Kidney (tissue), 14 donors: ENCODE results near the gene KRT78. TPM values are rescaled to one million over a fixed set of nuclear protein-coding genes. Genes with fewer than 3 reads are reported as not detected.

Experiments used
- DNase-seq, 5 donors: peaks; one replicate each; pipeline ENCODE4 v3.0.0-alpha.2; 2013 to 2020
- FAIRE-seq: peaks from 2 replicates; lab custom pipeline; 2012; peaks lifted over from hg19 to GRCh38; lab: Jason Lieb, UNC
- H3K27ac ChIP-seq, 2 donors: one replicate each; pipeline ENCODE4 v1.7.0; 2013; ENCODE audit warnings: low read depth in 2 of 2, low read length in 2 of 2, inconsistent platforms in 1 of 2
- H3K27me3 ChIP-seq: one replicate; pipeline ENCODE4 v1.7.1; 2013; ENCODE audit warnings: low read length, inconsistent platforms; ENCODE audit not compliant: control insufficient read depth, insufficient read depth
- H3K36me3 ChIP-seq, 3 donors: one replicate each; pipeline versions ENCODE4 v1.7.0 to v1.7.1; 2013; ENCODE audit warnings: low read length in 3 of 3, control low read depth in 1 of 3, inconsistent platforms in 1 of 3; ENCODE audit not compliant: insufficient read depth in 3 of 3, control insufficient read depth in 2 of 3
- H3K4me1 ChIP-seq, 3 donors: one replicate each; pipeline versions ENCODE4 v1.7.0 to v1.7.1; 2013; ENCODE audit warnings: low read length in 3 of 3, inconsistent platforms in 1 of 3, low read depth in 1 of 3; ENCODE audit not compliant: control insufficient read depth in 2 of 3, insufficient read depth in 2 of 3
- H3K4me3 ChIP-seq, 3 donors: one replicate each; pipeline versions ENCODE4 v1.7.0 to v1.8.1; 2013; ENCODE audit warnings: low read length in 3 of 3, control low read depth in 1 of 3, inconsistent platforms in 1 of 3
- H3K9ac ChIP-seq, 3 donors: one replicate each; pipeline versions ENCODE4 v1.7.0 to v1.7.1; 2013; ENCODE audit warnings: low read length in 3 of 3, control low read depth in 1 of 3, inconsistent platforms in 1 of 3
- H3K9me3 ChIP-seq, 3 donors: one replicate each; pipeline versions ENCODE4 v1.7.0 to v1.7.1; 2013; ENCODE audit warnings: low read length in 3 of 3, control low read depth in 1 of 3, inconsistent platforms in 1 of 3; ENCODE audit not compliant: control insufficient read depth in 2 of 3, insufficient read depth in 1 of 3
- intact Hi-C: fragments of 100-400 bp; cut with DNase I; formaldehyde crosslinking; loops from one replicate; pipeline ENCODE4 v1.11.1; 2022
- polyA plus RNA-seq: library from polyadenylated mRNA; stranded (reverse); fragments of 350-450 nt; fragmentation: Illumina TruSeq; extraction: RNeasy Lipid Tissue Mini Kit (QIAGEN cat#74804); gene quantifications from one replicate; pipeline ENCODE4 v1.2.3, GENCODE V29; 2014; ENCODE audit warnings: low read depth, low replicate concordance; ENCODE audit not compliant: insufficient read depth
- total RNA-seq: library from RNA; stranded (reverse); fragmentation: NEBNext Ultra II Directional; extraction: Animal tissue kit (Norgen Biotek cat#: 25700); gene quantifications from one replicate; pipeline ENCODE4 v1.2.1, GENCODE V29; 2021
- TF ChIP-seq, protein P1 (sequence below): IDR thresholded peaks from 3 replicates; pipeline ENCODE4 v1.5.1; 2012; ENCODE audit warnings: mild to moderate bottlenecking, moderate library complexity, borderline replicate concordance; ENCODE audit not compliant: insufficient read depth; ENCODE audit errors: extremely low read depth
- donor health status: control.
- donor health status: control.
- donor health status: control.
- donor health status: control.
- donor health status: control.
- donor health status: DM: yes; HTN: yes; CAD: no.
- donor health status: Normal renal cell carcinoma (clear cell type).

The KRT78 gene
- total and polyA plus RNA-seq, 2 donors from 2014 or later, result not detected

DNA sequence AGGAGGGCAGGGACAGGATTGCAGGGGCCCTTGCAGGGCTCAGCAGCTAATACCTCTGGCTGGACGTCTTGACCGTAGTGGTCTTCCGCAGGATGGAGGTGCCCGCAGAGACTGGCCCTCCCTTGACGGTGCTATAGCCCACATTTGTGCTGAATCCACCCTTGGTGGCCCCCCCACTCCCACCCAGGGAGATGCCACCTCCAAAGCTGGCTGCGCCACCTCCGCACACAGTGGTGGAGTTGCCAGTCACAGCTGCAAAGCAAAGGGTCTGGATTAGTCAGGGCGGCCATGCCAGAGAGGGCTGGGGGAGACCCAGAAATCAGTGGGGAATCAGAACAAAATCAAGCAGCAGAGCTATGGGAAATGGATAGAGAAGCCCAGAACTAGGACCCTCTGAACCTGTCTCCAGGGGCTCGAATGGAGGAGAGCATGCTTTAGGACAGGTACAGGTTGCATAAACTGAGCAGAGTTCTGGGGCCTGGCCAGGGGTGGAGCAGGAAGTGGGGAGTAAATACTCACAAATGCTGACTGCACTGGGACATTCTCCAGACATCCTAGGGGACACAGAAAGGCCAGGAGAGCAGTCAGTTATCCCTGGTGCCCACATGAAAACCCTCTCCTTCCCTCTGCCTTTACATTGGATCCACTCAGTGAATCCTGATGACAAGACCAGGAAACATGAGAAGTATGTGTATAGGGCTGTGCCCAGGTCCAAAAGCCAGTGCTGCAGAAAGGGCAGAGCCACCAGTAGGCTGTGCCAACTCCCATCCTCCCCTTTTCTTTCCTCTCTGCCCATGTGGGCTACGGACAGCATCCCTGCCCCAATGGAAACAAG lies 26.8 kb downstream of the KRT78 start:
- TF ChIP-seq, protein P1, sequence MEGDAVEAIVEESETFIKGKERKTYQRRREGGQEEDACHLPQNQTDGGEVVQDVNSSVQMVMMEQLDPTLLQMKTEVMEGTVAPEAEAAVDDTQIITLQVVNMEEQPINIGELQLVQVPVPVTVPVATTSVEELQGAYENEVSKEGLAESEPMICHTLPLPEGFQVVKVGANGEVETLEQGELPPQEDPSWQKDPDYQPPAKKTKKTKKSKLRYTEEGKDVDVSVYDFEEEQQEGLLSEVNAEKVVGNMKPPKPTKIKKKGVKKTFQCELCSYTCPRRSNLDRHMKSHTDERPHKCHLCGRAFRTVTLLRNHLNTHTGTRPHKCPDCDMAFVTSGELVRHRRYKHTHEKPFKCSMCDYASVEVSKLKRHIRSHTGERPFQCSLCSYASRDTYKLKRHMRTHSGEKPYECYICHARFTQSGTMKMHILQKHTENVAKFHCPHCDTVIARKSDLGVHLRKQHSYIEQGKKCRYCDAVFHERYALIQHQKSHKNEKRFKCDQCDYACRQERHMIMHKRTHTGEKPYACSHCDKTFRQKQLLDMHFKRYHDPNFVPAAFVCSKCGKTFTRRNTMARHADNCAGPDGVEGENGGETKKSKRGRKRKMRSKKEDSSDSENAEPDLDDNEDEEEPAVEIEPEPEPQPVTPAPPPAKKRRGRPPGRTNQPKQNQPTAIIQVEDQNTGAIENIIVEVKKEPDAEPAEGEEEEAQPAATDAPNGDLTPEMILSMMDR, result no peak
- Histone ChIP-seq H3K36me3 (no peaks in the 10 kb centered on the region), H3K27me3 (no peaks in the 10 kb centered on the region)

DNA sequence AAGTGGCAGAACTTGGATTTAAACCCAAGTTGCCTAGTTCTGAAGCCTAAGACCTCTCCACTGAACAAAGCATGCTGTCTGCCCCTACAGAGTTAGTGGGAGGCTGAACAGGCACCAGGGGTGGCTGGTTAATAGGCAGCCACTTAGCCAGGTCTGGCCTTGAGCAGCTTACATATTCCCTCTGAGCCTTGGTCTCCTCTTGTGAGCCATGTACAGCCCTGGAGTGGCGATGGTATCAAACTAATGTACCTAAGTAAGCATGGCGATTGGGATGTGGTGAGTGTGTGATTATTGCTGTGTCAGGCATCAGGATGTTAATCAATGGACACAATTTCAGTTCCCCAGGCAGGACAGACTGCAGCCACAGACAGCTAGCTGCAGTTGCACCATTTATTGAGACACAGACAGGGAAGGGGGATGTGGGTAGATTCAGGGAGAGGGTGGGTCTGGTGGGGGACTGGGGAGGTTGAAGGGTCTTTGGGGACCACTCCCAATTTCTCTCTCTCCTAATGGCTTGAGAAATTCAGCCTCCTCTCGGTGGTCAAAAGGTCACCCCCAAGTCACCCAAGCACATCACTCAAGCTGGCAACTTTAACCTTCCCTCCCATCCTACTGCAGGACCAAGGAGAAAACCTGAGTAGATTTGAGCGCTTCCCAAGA lies 27.6 kb downstream of the KRT78 start:
- no peak overlapping the region for H3K9ac ChIP-seq
- no peak overlapping the region for H3K4me3 ChIP-seq
- no peaks in the 10 kb centered on the region for H3K9me3 ChIP-seq
- H3K27ac ChIP-seq, result no peak overlapping the region
- no peak for FAIRE-seq
- H3K27me3 ChIP-seq, result no peaks in the 10 kb centered on the region
- H3K4me1 ChIP-seq, result no peaks in the 10 kb centered on the region
- no peaks in the 10 kb centered on the region for H3K36me3 ChIP-seq
- DNase-seq, result no peak
- TF ChIP-seq, protein P1, result no peak
- intact Hi-C loops, result no loop called here

More for the DNA sequence above, 26.8 kb downstream of the KRT78 start:
- Histone ChIP-seq H3K27ac (no peak overlapping the region), H3K9ac (no peak overlapping the region), H3K4me3 (no peak overlapping the region), H3K9me3 (no peaks in the 10 kb centered on the region), H3K4me1 (no peaks in the 10 kb centered on the region)
- FAIRE-seq, result no peak
- intact Hi-C loops, result no loop called here
- DNase-seq, result no peak

DNA sequence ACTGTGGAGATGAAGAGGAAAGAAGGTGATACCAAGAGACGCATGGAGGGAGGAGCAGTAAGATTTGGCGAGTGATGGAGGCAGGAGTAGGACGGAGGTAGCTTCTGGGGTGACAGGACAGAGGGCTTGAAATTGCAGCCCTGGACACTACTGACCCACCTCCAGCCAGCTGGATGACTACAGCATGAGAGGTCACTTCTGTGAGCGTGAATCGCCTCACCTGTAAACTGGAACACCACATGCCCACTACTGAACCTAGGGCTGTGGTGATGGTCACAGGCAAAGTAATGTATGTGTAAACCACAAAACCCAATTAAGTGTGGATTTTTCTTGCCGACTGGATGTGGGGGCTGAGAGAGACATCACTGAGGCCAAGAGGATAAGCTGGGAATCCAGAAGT lies 28.3 kb downstream of the KRT78 start:
- Histone ChIP-seq H3K36me3 (no peaks in the 10 kb centered on the region), H3K4me3 (no peak overlapping the region), H3K27me3 (no peaks in the 10 kb centered on the region), H3K9ac (no peak overlapping the region), H3K4me1 (no peaks in the 10 kb centered on the region), H3K27ac (no peak overlapping the region), H3K9me3 (no peaks in the 10 kb centered on the region)
- TF ChIP-seq, protein P1, result no peak
- FAIRE-seq, result no peak
- DNase-seq, result no peak
- intact Hi-C loops, result no loop called here
